ENCODE data around the gene RPS6KA1. TPM values are rescaled to one million over a fixed set of nuclear protein-coding genes. Genes with fewer than 3 reads are reported as not detected.

RPS6KA1 gene
- total and polyA plus RNA-seq, 2 of the 4 experiments (the other 2 are of a cell fraction) = 3.6 to 6.3 TPM

DNA sequence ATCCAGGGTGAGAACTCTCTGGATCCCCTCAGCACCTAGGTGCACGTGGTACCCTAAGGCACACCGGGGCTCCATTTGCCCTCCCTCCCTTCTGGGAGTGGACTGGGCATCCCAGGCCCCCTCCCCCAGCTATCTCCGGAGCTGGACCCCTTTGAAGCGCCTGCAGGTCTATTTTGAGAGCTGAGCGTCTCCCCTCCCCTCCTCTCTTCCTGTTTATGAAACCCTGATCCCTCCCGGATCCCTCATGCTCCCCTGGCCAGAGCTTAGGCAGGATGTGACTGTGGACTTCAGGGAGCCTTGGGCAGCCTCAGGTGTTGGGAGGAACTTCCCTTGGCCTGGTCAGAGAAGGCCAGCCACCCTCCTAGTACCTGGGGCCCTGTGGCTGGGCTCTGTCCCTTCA lies 10.2 kb downstream of the RPS6KA1 start:
- Histone ChIP-seq H2AFZ (replicated peaks; ENCODE audit: low read length, poor library complexity) (peak overlapping the region; percentile 66), H3K4me1 (ENCODE audit: control insufficient read depth, insufficient read depth, low read length) (peaks cover 15% of the 10 kb centered on the region), H2BK120ac (ENCODE audit: low read depth, low read length) (peak overlapping the region; percentile 61; the same call in 1 of the 2 replicates), H3K4me3 (ENCODE audit: insufficient read depth, low read depth, low read length) (no peak overlapping the region), H2AK9ac (replicated peaks; ENCODE audit: low read depth, low read length, poor library complexity) (peak overlapping the region; percentile 35), H3K9ac (ENCODE audit: low read depth, low read length) (no peak overlapping the region), H3K23ac (ENCODE audit: low read depth, low read length) (no peak overlapping the region), H2AK5ac (ENCODE audit: low read depth, low read length) (no peak overlapping the region), H2BK5ac (ENCODE audit: low read depth, low read length, poor library complexity, severe bottlenecking) (no peak overlapping the region), H2BK15ac (ENCODE audit: low read depth, low read length) (no peak overlapping the region), H3K9me1 (ENCODE audit: insufficient read depth, low read length) (peaks cover 4% of the 10 kb centered on the region; the same call in 1 of the 2 replicates), H4K8ac (ENCODE audit: low read depth in 2 of 2, low read length in 2 of 2) (peak overlapping the region in 1 of 2 experiments; percentile 42; a peak in 1 of 4 replicates), H3K18ac (ENCODE audit: low read depth, low read length) (no peak overlapping the region), H4K5ac (ENCODE audit: low read depth, low read length) (no peak overlapping the region), H3K56ac (ENCODE audit: extremely low read depth, insufficient read depth, low read length) (no peak overlapping the region), H3K14ac (replicated peaks; ENCODE audit: low read depth, low read length) (0 out of 2 replicates have a peak overlapping the region, but pooled peaks have one; percentile 27), H3K9me3 (ENCODE audit: control insufficient read depth, insufficient read depth, low read length) (no peaks in the 10 kb centered on the region), H2BK20ac (ENCODE audit: low read depth, low read length) (no peak overlapping the region), H3K27me3 (ENCODE audit: control insufficient read depth, insufficient read depth, low read length) (no peaks in the 10 kb centered on the region), H4K20me1 (ENCODE audit: insufficient read depth, low read length) (no peaks in the 10 kb centered on the region), H3K79me1 (ENCODE audit: low read depth in 1 of 2, low read length in 2 of 2) (no peaks in the 10 kb centered on the region), H4K91ac (ENCODE audit: insufficient read depth, low read depth, low read length) (no peak overlapping the region), H3K36me3 (ENCODE audit: control insufficient read depth, insufficient read depth, low read length) (no peaks in the 10 kb centered on the region), H3K4ac (ENCODE audit: low read depth, low read length) (peak overlapping the region; percentile 16; the same call in 1 of the 2 replicates), H3K4me2 (ENCODE audit: low read depth, low read length) (no peak overlapping the region), H3K27ac (ENCODE audit: insufficient read depth, low read length) (no peak overlapping the region)
- POLR2A ChIA-PET (ENCODE audit: unreplicated experiment) = no interaction called here
- dilution Hi-C loops (cut with HindIII; ENCODE audit: low sequenced_read_pairs, unreplicated experiment) (no loop called here), in situ Hi-C loops (cut with MboI; ENCODE audit: low sequenced_read_pairs) (no loop called here), intact Hi-C loops (cut with micrococcal nuclease) (no loop called here)
- TF ChIP-seq MAZ (IDR thresholded peaks at IDR 0.05; ENCODE audit: borderline replicate concordance, low read depth, low read length) = no peak
- no peak for TF ChIP-seq SMC3 (IDR thresholded peaks at IDR 0.05; ENCODE audit: low read depth, low read length)
- no peak for TF ChIP-seq CHD1 (IDR thresholded peaks at IDR 0.05; ENCODE audit: low read depth, low read length)
- no peak for TF ChIP-seq MXI1 (IDR thresholded peaks at IDR 0.05; ENCODE audit: borderline replicate concordance, low read depth, low read length)
- TF ChIP-seq RCOR1 (IDR thresholded peaks at IDR 0.05; ENCODE audit: insufficient replicate concordance, low read length) = no peak
- TF ChIP-seq CEBPB (IDR thresholded peaks at IDR 0.05; ENCODE audit: low read depth, low read length) = no peak
- TF ChIP-seq MAFK (IDR thresholded peaks at IDR 0.05; ENCODE audit: low read depth, low read length) = no peak
- TF ChIP-seq FOS (IDR thresholded peaks at IDR 0.05; ENCODE audit: low read depth, low read length) = no peak
- TF ChIP-seq POLR2A (IDR thresholded peaks at IDR 0.05; ENCODE audit: low read depth, low read length) = no peak
- TF ChIP-seq USF2 (IDR thresholded peaks at IDR 0.05; ENCODE audit: low read depth, low read length) = no peak
- no peak for TF ChIP-seq ELK1 (IDR thresholded peaks at IDR 0.05; ENCODE audit: borderline replicate concordance, low read depth, low read length)
- TF ChIP-seq NFE2L2 (IDR thresholded peaks at IDR 0.05; ENCODE audit: low read depth, low read length) = no peak
- no peak for TF ChIP-seq BHLHE40 (IDR thresholded peaks at IDR 0.05; ENCODE audit: low read depth, low read length)
- no peak for TF ChIP-seq RFX5 (IDR thresholded peaks at IDR 0.05; ENCODE audit: low read depth, low read length)
- TF ChIP-seq, protein P1, sequence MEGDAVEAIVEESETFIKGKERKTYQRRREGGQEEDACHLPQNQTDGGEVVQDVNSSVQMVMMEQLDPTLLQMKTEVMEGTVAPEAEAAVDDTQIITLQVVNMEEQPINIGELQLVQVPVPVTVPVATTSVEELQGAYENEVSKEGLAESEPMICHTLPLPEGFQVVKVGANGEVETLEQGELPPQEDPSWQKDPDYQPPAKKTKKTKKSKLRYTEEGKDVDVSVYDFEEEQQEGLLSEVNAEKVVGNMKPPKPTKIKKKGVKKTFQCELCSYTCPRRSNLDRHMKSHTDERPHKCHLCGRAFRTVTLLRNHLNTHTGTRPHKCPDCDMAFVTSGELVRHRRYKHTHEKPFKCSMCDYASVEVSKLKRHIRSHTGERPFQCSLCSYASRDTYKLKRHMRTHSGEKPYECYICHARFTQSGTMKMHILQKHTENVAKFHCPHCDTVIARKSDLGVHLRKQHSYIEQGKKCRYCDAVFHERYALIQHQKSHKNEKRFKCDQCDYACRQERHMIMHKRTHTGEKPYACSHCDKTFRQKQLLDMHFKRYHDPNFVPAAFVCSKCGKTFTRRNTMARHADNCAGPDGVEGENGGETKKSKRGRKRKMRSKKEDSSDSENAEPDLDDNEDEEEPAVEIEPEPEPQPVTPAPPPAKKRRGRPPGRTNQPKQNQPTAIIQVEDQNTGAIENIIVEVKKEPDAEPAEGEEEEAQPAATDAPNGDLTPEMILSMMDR (conservative IDR thresholded peaks at IDR 0.05; ENCODE audit: low read depth, low read length) = no peak
- TF ChIP-seq RAD21 (IDR thresholded peaks at IDR 0.05; ENCODE audit: low read length) = no peak
- ATAC-seq (ENCODE audit: low read depth) (no peak), DNase-seq (peak; percentile 32)
- CTCF ChIA-PET = interaction anchor here (1.0 kb wide), 1 partner anchor 30 kb away, joined by 3 read pairs; no protein-coding TSS in a partner anchor
- WGBS, 2 experiments (ENCODE audit: extremely low coverage in 2 of 2, insufficient read length in 1 of 2) = no CpG with 5 or more reads among the region's 6 CpGs
- no TSS peak for BruUV-seq (replicated peaks)
